ENCODE data around the gene PEMT. TPM values are rescaled to one million over a fixed set of nuclear protein-coding genes. Genes with fewer than 3 reads are reported as not detected.

Gene PEMT
- total and polyA plus RNA-seq, 2 experiments from 2014 or later, result 54.8 to 55.2 TPM

GRCh38 chr17:17575360-17576251 is 15.9 kb downstream of the PEMT start:
- TF ChIP-seq CTCF (conservative IDR thresholded peaks at IDR 0.05; ENCODE audit: low read depth in 2 of 2) (no peak), ZNF114 (CRISPR knock-in tag; IDR thresholded peaks at IDR 0.05) (no peak), ETS1 (IDR thresholded peaks at IDR 0.05) (no peak), ZNF331 (CRISPR knock-in tag; IDR thresholded peaks at IDR 0.05; ENCODE audit: low read depth) (no peak), CREB1 (CRISPR knock-in tag; IDR thresholded peaks at IDR 0.05; ENCODE audit: low read depth) (no peak), POLR2AphosphoS5 (IDR thresholded peaks at IDR 0.05; ENCODE audit: low read depth) (no peak), ZNF462 (CRISPR knock-in tag; IDR thresholded peaks at IDR 0.05) (no peak), REST (IDR thresholded peaks at IDR 0.05; ENCODE audit: unreplicated experiment) (no peak), JUNB (IDR thresholded peaks at IDR 0.05; ENCODE audit: unreplicated experiment) (no peak), EZH2 (IDR thresholded peaks at IDR 0.05; ENCODE audit: low read depth, unreplicated experiment) (no peak), EZH2phosphoT487 (IDR thresholded peaks at IDR 0.05; ENCODE audit: unreplicated experiment) (no peak)
- Histone ChIP-seq H3K27ac (ENCODE audit: low read depth) (no peak overlapping the region), H3K4me2 (no peak overlapping the region), H3K4me1 (ENCODE audit: insufficient read depth) (no peaks in the 10 kb centered on the region), H2AFZ (no peak overlapping the region), H3K27me3 (ENCODE audit: insufficient read depth) (no peaks in the 10 kb centered on the region), H3F3A (replicated peaks; ENCODE audit: low read depth) (no peaks in the 10 kb centered on the region), H3K36me3 (ENCODE audit: insufficient read depth) (no peaks in the 10 kb centered on the region), H4K20me1 (replicated peaks; ENCODE audit: insufficient read depth) (no peaks in the 10 kb centered on the region), H3K9me2 (ENCODE audit: insufficient read depth) (no peaks in the 10 kb centered on the region), H3K79me2 (replicated peaks; ENCODE audit: insufficient read depth) (no peaks in the 10 kb centered on the region), H3K4me3 (no peak overlapping the region)
- Mint-ChIP-seq H3K4me1 (no peaks in the 10 kb centered on the region), H3K36me3 (ENCODE audit: low read depth) (peaks cover 4% of the 10 kb centered on the region; the same call in 1 of the 3 replicates), H3K27me3 (ENCODE audit: insufficient read depth, low read depth, poor library complexity) (peaks cover 5% of the 10 kb centered on the region), H3K27ac (0 out of 2 replicates have a peak overlapping the region, but pooled peaks have one; percentile 30), H3K4me3 (no peak overlapping the region), H3K9me3 (no peaks in the 10 kb centered on the region)
- DNase-seq (ENCODE audit: low spot score) (no peak), ATAC-seq (no peak)
